GM21381 (cell line): ENCODE measurements around the gene KRT2.

Experiments used
- ATAC-seq: cut with Tn5 transposase; IDR thresholded peaks from one replicate; pipeline ENCODE4 v1.9.1; 2021; ENCODE audit warnings: mild to moderate bottlenecking, moderate library complexity; ENCODE audit not compliant: unreplicated experiment

Gene KRT2

DNA sequence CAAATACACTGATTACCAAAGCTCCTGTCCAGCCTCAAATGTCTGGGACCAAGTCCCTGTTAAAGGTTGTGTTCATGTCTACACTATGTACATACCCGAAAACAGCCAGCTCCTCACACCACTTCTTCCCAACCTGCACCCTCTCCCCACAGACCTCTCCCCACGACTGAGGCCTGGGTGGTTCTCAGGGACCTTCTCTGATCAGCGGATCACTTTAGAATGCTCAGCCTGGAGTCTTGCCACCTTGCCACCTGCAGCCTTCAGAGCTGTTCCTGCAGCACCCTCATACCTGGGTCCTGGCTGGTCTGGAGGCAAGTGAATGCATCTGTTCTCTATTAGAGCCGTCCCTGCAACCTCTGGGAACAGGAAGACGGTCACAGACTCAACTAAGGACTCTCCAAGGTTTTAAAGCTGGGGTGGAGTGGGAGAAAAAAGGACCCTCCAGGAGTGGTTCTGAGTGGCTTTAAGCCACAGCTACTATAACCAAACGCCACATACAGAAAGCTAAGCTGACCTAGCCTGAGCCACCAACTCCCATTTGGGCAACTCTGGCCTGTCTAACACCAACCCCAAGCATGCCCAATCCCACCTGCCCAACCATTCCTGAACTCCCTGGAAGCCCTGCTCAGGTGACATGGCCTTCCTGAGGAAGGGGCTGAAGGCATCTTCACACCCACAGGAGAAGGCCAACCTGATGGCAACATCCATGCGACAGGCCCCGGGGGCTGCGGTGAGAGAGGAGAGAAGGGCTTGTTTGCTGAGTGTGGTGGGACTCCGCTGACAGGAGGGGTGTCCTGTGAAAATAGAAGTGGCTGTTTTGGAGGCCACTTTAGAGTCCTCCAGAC, 8.6 kb downstream of the KRT2 start:
- no peak for ATAC-seq

DNA sequence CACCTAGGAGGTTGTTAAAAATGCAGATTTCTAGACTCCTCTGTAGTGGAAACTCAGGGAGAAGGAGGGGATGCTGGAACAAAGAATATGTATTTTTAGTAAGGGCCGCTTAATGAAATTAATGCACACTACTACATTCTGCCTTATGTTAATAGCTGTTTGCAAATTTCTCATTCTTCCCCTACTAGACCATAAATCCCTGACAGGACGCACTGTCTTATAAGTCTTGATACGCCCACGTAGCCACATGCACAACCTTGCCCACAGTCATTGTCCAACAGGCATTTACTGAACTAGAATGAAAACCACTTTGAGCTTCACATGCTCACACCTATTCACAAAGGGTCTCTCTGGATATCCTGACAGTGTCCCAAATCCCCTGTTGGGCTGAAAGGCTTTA, 10.5 kb downstream of the KRT2 start:
- no peak for ATAC-seq

DNA sequence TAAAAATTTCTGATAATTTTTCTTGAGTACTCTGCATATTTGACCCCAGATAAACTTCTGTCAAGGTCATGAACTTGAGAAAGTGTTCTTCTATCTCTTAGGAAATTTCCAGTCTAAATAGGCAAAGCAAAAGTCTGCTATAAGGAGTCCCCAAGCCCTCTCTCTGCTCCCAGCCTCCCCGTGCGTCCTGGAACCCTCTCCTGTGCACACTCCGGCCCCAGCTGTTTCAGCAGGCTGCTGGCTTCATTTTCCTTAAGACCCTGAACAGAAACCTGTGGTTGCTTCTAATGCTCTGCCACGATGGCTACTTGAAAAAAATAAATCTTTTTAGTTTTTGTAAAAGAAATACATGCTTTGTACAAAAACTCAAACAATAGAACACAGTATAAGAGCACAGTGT, 14.7 kb downstream of the KRT2 start:
- no peak for ATAC-seq

DNA sequence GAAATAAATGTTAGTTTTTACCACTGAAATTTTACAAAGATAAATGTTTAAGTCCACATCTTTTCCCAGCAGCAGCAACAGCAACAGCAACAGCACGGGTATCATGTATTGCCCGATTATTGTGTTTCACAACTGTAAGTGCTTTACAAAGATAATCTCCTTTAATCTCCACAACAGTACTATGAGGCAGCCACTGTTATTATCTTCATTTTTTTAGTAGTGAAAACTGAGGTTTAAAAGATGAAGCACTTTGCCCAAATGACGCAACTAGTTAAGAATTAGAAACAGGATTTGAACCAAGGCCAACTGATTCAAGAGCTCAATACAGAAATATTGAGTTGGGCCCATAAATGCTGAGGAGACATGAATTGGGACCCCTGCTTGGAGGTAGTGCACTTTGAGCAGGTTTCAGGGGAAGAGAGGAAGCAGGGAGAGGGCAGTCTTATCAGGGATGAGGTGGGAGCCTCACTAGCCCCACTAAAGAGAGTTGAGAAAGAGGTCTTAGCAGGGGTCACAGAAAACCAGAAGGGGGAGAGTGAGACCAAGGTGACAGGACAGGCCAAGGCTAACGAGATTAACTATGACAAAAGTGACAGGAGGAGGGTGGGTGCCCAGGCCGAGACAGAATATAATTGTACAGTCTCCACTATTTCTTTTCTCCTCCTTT, 15.3 kb downstream of the KRT2 start:
- ATAC-seq: no peak

DNA sequence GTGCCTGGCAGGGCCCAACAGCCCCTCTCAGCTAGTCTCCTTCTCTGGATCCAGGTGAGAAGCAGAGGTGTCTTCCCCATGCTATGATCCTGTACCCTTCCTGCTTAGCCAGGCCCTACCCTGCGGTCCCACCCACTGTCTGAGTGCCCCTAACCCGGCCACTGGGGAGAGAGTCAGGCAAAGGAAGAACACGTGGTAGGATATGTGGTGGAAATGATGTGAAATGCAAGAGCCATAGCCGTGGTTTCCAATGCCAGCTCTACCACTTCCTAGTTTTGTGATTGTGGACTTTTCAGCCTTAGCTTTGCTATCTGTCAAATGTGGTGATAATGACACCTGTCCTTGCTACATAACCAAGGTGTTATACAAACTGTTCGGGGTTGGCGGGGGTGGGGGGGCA, 15.8 kb downstream of the KRT2 start:
- ATAC-seq: no peak

DNA sequence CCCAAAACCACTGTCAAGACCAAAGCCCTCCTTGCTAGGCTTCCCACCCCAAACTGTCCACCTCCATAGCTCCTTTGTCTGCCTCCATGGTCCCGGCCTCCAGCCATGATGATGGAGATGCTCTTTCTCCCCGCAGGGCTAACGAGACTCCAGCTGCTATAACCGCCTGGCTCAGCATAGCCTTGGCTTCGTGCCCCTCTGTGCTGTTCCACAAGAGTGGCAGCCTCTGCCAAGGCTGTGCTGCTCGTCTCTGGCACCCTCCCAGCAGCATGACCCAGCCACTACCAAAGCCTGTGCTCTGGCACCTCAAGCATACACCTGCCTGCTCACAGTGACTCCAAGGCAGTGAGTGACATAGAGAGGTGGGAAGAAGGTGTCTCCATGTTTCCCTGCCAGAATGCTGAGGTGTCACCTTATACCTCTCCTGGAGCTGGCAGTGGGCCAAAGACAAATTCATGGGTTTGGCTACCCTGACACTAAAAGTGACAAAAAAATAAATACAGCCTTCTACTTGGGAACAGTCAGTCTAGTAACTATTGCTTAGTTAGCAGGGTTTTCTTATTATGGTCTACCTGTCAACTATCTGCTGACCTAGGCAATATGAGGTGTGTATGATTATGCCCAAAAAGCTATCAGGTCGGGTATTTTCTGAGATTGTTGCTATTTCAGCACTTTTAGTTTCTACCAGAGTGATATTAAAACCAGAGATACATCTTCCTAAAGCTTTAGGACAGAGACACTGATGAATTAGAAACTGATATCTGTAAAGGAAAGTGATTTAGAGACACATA, 17.6 kb downstream of the KRT2 start:
- no peak for ATAC-seq

DNA sequence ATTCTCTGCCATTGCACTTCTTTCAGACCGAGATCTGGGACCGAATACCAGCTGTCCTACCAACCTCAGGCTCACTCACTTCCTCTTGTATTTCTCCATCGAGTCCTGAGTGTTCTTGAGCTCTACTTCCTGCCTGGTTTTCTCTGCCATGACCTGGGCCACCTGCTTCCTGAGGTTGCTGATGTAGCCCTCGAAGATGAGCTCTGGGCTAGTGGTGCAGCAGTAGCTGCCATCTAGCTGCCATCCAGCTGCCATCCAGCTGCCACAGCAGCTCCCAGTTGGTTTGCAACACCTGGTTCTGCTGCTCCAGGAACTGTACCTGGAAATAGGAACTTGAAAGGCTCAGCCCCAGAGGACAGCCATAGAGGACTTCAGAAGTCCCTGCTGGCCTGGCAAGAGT, 18.6 kb downstream of the KRT2 start:
- ATAC-seq: no peak

DNA sequence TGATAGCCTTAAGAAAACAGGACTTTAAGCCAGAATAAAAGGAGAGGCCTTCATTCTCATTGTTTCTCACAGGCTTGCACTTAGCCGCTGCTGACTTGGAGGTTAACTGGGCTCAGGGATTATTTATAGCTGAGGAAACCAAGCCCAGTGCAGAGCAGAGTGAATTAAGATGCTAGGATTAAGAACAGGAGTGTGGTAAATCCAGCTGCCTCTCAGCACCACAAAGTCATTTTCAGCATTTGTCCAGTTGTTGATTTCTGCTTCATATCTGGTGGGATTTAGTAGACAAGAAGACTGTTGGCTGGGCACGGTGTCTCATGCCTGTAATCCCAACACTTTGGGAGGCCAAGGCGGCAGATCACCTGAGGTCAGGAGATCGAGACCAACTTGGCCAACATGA, 19.4 kb downstream of the KRT2 start:
- no peak for ATAC-seq

DNA sequence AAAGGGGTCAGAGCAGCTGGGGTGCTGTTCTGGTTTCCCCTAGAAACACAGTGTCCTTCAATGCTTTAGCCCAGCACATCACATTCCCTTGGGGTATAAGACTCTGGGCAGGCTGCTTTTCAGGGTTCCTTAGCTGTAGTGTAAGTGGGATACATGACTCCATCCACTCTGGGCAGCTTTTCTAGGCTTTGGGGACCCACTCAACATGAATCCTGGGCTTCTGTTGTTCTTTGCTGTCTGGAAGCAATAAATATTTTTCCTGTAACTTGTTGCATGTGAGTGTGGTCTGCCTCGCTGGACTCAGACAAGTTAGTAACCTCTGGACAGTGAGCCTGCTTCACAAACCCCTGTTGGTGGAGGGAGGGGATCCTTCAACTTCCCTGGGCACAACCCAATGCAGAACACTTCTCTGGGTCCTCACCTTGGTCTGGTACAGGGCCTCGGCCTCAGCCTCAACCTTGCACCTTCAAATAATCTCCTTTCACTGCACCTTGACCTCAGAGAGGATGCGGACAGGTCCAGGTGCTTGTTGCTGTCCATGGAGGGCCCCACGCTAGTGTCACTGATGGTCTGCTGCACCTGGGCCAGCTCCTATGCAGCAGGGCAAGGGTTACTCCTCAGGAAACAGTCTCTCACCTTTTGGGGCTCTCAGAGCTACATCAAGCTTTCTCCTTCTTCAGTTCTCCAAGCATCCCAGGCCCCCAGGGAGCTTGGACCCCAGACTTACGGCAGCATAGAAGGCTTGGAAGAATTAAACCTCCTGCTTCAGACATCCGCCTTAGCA, 20.1 kb downstream of the KRT2 start:
- no peak for ATAC-seq

DNA sequence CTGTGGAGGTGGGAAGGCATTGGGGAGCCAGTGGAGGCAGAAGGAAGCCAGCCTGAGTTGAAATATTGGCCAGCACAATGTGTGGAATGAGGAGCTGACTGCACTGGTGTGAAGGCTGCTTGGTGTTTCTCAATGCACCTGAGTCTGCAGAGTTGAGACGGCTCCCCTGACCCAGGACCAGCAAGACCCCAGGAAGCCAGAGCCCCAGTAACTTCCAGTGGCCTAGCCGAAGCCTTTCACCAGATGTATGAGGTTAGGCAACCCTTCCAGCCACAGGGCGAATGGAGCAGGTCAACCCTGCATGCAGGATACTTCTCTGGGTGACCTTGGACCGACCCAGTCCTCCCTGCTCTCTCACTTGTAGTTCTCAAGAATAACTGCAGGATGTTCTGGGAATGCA, 20.7 kb downstream of the KRT2 start:
- ATAC-seq: no peak

DNA sequence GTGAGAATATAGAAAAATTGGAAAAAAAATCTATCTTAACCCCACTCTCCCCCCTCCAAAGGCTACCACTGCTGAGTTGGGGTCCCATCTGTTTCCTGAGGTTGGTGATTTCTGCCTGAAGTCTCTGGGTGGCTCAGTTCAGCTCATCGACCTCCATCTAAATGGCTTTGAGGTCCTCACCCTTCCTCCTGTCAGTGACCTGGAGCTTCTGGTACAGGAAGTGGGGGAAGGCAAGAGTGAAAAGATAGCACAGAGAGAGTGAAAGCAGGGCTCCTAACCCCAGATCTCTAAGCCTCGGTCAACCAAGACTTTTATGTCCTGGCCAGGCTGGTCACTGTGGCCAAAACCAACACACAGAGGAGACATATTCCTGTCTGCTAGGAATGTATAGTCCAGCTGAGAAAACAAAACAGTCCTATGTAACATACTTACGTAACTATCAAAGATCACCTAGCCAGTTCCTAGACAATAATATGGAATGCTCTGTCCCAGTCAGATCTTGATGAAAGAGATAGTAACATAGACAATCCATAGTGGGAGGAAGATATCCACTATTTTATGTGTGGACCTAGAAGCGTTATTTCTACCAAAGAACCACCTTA, 21.3 kb downstream of the KRT2 start:
- ATAC-seq: no peak

DNA sequence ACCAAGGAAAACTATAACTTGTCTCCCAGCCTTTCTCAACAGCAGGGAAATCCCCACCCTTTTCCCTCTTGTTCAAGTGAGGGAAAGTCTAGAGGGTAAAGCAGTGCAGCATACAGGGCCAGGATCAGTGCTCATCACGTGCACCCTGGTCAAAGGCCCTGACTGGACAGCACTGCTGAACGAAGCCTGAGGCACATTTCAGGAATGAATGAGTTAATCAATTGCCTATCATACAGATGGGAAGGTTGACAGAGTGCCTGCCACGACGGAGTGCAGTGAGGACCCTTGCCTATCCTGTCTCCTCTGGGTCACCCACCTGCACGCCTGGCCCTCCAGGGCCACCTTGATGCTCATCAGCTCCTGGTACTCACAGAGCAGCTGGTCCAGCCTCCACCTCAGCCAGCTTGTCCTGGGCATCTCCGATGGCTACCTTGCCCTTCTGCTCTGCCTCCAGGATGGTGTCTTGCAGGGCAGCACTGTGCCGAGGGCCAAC, 22.0 kb downstream of the KRT2 start:
- no peak for ATAC-seq

DNA sequence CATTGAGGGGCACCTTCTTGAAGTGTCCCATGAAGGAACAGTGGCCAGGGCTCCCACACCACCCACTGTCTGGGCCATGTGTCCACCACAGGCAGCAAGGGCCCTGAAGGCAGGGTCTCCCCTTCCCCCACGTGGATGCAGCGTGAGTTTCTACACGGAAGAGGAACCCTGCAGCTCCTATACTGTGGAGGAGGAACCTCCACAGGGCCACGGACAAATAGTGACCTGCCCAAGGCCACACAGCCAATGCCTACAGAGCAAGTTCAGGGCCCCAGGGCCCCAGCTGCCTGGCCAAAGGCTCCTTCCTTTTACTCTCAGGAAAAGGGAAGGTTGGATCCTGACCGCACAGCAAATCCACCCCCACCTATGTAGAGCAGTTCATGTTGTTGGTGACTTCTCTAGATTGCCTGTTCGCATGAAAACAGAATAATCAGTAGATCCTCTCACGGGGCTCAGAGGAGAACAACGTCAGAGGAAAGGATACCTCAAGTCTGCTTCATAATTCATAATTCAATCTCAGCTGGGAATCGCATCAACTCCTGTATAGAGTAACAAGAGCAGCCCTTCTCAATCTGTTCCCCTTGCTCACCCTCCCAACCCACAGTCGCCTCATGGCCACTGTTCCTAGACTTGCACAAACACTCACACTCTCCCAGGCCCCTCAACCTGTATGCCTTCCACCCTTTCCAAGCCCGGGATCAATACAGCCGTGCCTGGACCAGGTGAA, 22.6 kb downstream of the KRT2 start:
- ATAC-seq: no peak

DNA sequence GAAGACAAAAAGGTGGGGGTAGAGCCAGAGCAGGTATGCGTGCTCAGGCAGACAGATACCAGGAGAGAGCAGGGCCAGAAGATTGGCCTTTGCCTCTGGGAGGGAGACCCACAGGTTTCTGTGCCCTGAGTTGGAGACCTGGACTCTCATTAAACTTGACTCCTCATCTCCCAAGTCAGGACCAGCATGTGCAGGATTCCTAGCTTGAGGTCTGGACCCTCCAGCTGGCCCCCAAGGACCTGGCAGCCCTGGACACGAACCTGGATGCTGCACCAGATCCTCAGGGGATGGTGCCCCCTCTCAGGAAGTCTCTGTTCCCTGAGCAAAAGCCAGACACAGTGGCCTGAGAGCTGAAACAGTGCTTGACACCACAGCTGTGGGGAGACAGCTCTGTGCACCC, 23.2 kb downstream of the KRT2 start:
- ATAC-seq: no peak

DNA sequence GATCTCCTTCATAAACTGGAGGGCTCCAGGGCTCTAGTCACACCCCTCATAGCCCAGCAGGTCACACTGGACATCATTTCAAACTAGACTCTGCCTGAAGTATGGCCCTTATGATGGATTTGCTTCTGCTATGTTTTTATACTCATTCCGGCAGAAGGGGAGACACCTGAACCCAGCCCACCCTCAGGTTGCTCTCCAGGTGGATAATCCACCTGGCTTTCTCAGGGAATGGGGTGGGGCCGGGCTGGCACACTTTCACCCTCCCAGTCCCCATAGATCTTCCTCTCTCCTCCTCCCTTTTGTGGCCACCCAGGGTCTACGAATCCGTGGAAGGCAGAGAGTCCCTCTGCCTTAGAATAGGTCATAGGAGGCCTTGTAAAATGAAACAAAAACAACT, 23.9 kb downstream of the KRT2 start:
- no peak for ATAC-seq

DNA sequence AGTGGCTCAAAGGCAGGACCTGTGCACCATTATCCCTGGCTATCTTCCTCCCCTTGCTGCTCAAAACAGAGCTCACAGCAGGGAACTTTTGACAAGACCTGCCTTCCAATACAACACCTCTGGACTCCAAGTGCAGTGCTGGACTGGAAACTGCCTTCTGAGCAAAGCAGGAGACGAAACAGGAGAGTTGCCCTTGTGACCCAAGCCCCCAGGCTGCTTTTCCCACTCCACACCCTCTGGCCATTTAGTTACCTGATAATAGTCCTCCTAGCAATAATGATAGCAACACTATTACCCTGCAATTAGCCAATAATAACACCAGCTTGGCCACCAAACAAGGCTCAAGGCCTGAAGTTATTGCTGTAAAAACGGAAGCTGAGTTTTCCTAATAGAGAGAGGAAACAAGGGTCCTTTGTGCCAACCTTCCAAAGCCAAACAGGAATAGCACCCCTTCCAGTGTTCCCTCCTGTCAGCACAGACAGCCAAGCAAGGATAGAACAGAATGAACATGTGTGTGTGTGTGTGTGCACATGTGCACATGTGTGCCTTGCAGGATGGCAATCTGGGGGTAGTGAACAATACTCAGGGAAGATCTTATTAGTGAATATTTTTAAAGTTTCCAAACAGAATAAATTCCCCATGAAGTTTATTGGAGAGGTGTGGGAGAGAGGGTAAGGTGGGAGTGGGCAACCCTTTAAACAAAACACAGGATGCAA, 24.5 kb downstream of the KRT2 start:
- ATAC-seq: no peak

DNA sequence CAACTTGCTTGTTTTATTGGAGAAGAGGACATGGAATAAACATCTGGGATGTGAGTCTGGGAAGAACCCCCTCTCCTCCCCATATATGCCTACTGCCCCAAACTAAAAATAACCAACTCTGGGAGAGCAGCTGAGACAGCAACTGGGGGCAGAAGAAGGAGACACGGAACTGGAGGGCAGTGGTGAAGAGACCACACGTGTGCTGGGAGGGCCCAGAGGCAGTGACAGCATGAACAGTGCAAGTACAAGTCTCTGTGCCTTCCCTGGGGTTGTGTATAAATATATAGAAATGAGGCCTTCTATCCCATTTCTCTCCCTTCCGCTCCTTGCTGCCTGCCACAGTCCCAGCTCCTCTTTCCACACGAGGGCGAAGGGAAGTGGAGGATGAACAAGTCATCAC, 29.7 kb downstream of the KRT2 start:
- ATAC-seq: no peak

DNA sequence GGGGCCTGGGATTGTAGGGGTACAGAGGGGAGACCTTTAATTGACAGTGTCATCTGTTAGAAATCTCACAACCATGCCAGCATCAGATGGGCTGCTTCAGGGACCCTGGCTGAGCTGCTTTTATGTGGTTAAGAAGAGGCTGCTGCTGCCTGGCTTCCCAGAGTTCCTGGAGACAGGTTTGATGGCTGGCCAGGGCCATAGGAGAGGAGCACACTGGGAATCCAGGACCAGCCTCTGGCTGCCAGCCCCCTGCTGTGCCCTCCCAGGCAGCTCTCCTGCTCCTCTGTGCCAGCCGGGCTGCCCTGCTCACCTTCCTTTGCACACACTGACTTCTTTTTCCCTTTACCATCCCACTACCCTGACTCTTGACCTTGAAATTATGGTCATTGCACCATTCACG, 33.1 kb downstream of the KRT2 start:
- no peak for ATAC-seq

DNA sequence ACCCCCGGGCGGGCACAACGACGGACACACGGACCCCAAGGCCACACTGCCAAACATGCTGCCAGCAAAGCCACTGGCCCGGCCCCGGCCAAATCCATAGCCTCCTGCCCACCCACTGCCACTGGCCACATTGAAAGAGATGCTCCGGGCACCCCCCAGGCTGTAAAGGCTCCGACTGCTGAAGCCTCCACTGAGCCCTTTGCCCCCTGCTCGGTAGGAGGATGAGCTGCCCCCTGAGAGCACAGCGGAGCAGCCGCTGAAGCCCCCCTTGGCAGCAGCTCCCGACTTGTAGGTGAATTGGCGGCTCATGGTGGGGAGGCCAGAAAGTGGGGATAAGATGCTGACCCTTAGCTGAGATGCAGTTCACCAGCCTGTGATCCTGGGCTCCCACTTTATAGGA, 33.8 kb downstream of the KRT2 start, which contains the start of gene KRT73:
Gene KRT73, minus strand, starts transcription at position 344 of the 400 bp plus-strand sequence. Its CDS starts 35 bp downstream, at position 309.
- ATAC-seq: no peak
